GM18909 (cell line): Measurements from ENCODE around the gene C1orf185.
"Not testable (repeated sequence)": the region's sequence is repeated elsewhere in the genome, so short reads cannot be mapped to it uniquely, and the experiment has no call there.

Experiments
- ATAC-seq: cut with Tn5 transposase; IDR thresholded peaks from one replicate; pipeline ENCODE4 v1.9.1; 2021; ENCODE audit warnings: mild to moderate bottlenecking; ENCODE audit not compliant: unreplicated experiment, poor library complexity

Gene C1orf185

DNA sequence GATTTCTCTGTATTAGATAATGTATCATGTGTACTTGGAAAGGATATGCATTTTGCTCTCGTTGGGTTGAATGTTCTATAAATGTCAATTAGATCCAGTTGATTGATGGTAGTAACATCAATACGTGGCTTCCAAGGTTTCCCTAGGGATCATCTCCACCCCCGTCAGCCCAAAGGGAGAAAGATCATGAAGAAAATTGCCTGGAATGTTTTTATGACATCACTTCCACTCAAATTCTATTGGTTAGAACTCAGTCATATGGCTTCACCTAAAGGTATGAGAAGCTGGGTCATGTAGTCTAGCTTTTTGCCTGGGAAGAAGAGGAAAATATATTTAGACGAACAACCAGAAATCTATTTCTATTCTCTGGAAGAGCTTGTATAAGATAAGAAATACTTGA, at the start of gene C1orf185:
Gene C1orf185, plus strand, starts transcription at position 253 of the 400 bp plus-strand sequence. Its CDS starts 6 bp downstream, at position 259.
- no peak for ATAC-seq

- no peak for ATAC-seq
Observed at GRCh38 chr1:51058858-51059257, 43.2 kb upstream of the C1orf185 start.

GRCh38 chr1:51061231-51061918, 40.7 kb upstream of the C1orf185 start:
- no peak for ATAC-seq

DNA sequence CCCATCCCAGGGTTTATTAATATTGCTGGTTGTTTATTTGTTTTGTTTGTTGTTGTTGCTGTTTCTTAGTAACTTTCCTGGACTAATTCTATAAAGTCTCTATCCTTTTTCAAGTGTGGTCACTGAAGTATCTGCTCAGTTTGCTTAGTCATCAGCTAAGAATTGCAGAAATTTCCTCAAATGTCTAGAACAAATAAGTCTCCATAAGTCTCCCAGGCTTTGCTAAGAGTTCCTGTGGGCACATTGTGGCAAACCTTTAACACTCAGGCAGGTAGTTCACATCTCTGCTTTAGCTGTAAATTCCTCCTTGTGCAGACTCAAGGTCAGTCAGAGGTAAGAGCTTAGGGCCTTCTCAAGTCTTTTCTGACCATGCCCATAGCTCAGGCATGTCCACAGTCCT, 38.9 kb upstream of the C1orf185 start:
- ATAC-seq, result no peak

GRCh38 chr1:51070011-51070410, 32.0 kb upstream of the C1orf185 start:
- ATAC-seq, result no peak

DNA sequence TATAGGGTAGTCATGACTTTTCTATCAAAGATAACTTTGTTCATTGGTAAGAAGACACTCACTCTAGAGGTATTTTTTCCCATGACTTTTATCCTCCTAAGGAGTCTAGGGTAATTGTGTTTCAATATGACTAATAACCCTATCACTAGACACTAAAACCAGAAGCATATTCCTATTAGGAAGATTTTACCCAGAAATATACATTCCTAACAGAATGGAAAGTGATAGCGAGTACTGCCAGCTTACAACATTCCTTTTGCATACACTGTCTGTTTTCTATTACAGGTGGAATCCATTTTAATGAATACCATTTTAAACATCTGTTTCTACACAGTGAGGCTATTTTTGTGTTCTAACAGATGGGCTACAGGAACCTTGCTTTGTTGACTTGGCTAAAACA, 31.4 kb upstream of the C1orf185 start:
- no peak for ATAC-seq

DNA sequence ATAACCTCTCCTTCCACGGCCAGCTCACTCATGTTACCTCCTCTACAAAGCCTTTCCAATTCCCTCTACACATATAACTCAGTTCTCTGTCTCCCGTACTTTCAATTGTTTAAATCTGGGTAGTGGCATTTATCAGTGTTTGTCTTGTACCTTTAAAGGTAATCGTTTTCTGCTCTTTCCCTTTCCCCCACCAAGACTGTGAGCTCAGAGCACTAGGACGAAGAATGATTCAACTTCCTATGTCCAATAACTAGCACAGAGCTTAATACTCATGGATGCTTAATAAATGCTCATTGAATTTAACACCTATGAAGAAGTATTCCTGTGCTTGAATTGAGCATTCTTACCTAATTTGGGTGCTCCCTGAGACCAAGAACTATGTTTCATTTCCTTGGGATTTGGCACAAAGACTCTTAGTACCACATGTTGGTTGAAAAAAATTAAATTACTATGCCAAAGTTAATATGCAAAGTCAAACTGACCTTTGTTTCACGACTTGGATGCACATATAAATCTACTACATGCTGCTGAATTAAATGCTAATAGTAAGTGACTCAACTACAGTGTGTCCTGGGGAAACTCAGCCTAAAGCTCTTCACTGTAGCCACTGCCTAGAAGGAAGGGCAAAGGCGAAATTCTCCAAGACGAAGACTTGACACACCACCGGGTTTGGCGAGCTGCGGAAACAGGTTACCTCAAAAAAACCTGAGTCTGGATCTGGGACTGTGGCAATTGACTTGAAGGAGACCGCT, 30.6 kb upstream of the C1orf185 start:
- no peak for ATAC-seq

DNA sequence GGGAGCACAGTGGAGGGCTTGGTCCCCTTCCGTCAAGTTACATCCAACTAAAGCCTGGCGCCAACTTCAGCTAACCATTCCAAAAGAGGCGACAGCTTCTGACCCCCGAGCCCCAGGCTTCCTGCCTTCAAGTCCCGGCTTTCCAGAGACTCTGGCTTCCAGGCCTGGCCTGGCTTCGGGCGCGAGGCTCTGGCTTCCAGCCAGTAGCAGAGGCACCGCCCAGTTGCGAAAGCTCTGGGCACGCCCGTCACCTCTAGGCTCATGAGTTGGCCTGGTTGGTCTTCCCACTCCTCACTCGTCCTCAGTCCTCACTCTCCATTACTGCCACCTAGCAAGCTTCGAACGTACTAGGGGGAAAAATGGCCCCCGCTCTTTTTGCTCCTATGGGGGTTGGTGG, 30.0 kb upstream of the C1orf185 start:
- no peak for ATAC-seq

DNA sequence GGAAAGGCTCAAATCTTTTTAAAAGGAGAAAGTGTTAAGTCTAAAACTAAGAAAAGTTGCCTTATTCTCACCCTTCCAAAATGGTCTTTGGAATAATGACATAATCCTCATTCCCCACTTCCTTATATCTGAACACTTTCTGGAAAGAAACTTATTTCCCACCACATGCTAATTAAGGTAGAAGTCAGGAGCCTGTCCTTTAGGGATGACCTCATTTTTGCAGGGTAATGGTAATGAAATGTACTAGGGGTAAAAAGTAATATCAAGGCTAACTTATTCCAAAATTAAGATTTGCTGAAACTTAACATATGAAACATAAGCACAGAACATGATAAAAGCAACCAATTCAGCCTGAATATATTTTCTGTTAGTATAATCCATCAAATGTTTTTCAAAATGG, 29.4 kb upstream of the C1orf185 start:
- no peak for ATAC-seq

DNA sequence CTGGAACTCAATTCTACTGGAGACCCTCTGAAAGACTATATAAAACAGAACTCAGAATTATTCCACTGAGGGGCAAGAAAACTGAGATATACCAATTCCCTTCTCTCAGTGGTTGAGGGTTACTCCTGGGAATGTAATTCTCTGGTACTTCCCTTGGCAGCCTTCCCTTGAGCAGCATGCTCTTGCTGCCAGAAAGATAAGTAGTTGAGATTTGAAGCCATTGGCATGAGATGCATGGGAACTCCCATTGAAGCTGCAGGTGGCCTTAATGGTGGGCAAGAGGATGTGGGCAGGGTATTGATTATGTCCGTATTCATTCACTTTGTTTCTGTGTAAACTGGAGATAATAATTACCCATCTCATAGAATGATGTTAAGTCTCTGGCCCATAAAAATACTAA, 28.6 kb upstream of the C1orf185 start:
- ATAC-seq, result no peak

DNA sequence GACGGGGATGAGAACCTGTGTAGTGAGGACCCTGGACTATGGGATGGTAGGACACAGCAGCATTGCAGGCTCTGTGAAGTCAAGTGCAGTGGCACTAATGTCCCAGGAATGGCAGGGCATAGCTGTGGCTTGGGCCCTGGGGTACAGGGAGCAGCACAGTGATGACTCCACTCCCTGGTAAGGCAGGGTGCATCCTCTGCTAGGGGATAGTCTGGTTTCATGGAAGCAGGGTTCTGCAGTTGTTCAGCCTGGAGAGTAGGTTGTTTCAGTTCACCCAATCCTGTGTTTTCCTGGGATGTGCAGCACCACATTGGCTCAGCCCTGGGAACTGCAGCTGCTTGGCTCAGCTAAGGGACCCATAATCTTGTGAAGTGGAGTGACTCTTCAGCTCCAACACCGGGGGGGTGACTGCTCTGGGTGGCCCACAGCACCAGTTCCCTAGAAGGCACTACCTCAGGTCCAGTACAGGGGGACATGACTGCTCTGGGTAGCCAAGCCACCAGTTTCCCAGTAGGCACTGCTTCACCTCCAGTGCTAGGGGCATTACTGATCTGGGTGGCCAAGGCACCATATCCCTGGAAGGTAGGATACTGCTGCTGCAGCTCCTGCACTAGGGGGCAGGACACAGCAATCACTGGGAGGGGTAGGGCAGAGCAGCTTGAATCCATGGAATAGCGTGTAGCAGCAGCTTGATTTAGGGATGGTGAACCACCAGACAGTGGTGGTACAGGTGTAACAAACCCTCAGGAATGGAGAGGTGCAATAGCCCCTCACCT, 15.3 kb upstream of the C1orf185 start:
- ATAC-seq, result no peak

DNA sequence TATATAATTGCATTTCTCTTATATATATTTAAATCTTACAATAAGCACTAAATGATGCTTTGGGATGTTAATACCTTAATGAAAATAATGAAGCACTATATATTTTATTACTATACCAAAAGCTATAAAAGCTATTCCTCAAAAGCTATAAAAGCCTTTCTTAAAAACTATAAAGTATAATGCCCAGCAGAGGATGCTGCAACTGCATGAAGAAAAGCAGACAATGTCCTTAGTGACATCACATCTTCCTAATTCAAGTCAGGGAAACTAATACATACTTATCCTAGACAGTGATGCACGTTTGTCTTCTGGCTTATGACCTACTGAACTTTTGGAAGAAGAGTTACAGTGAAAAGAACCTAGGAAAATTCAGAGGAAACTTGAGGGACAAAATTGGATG, 13.6 kb upstream of the C1orf185 start:
- no peak for ATAC-seq

GRCh38 chr1:51093581-51093980, 8.4 kb upstream of the C1orf185 start:
- no peak for ATAC-seq

DNA sequence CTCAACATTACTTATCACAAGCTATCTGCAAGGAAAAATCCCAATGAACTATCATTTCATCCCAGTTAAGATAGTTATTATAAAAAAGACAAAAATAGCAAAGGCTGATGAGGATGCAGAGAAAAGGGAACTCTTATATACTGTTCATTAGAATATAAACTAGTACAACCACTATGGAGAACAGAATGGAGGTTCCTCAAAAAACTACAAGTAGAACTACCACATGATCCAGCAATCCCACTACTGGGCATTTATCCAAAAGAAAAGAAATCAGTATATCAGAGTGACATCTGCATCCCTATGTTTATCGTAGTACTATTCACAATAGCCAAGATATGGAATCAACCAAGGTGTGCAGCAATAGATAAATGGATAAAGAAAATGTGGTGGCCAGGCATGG, 4.9 kb upstream of the C1orf185 start:
- ATAC-seq, result no peak

DNA sequence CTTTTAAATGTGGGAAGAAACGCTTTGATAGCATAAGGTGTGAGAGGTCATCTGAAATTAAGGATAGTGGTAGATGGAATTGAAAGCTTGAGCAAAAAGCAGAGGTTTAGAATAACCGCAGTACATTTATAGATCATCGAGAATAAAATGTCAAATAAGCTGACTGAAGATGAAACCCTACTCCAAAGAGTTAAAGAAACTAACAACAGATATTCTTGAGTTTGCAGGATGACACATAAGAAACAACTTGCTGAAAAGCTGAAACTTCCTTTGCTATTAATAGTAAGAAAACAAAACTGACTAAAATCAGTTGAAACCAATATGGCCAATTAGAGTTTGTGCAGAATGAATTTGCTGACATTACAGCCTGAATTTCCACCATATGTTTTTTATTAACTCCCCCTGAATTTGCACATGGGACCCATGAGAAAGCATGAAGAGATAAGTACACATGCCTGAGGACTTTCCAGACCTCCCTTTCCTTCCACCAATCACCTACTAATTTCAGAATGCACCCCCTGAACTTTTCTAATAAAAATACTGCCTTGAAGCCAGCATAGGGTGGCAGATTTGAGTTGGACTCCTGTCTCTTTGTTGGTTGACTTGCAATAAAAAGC, 1.7 kb upstream of the C1orf185 start:
- no peak for ATAC-seq

GRCh38 chr1:51114137-51114536, 12.1 kb downstream of the C1orf185 start:
- ATAC-seq, result no peak

DNA sequence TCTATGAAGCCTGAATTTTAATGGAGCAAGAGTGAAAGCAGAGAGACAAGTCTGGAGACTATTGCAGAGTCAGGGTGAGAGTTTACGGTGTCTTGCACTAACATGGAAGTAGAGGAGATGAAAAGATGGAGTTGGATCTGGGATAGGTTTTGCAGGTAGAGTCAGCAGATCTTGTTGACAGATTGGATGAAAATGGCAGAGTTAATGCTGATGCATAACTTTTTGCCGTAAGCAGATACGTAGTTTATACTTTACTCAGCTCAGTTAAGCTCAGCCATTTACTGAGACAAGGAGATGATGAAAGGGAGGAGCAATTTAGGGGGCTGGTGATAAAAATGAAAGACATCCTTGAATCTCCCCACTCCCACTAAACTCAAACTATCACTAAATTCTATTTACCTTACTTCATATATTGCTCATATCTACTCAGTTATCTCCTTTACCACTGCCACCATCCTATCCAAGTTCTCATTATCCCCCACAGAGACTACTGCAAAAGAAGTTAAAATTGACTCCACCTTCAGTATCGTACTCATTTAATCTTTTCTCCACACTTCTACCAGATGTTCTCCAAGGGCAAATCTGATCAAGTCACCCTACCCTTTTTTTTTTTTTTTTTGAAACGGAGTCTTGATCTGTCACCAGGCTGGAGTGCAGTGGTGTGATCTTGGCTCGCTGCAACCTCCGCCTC, 13.8 kb downstream of the C1orf185 start:
- ATAC-seq, result no peak

GRCh38 chr1:51119331-51119730, 17.3 kb downstream of the C1orf185 start:
- no peak for ATAC-seq

GRCh38 chr1:51120629-51121028, 18.6 kb downstream of the C1orf185 start:
- ATAC-seq, result no peak

GRCh38 chr1:51127152-51127551, 25.1 kb downstream of the C1orf185 start:
- not testable (repeated sequence) for ATAC-seq
